H9 (cell line): ENCODE results near the gene BTN2A1. TPM values are rescaled to one million over a fixed set of nuclear protein-coding genes. Genes with fewer than 3 reads are reported as not detected.

Experiments used
- DNase-seq: peaks from one replicate; pipeline ENCODE4 v3.0.0-alpha.2; 2017
- H2AFZ ChIP-seq: one replicate; pipeline ENCODE4 v1.6.1; 2013; ENCODE audit warnings: mild to moderate bottlenecking, low read length, control low read depth, moderate library complexity
- H2AK5ac ChIP-seq: 2 replicates; pipeline ENCODE4 v1.6.1; 2013; ENCODE audit warnings: low read length, control low read depth, mixed read lengths; ENCODE audit not compliant: insufficient read length
- H2BK120ac ChIP-seq: one replicate; pipeline ENCODE4 v1.6.1; 2013; ENCODE audit warnings: low read depth, mild to moderate bottlenecking, low read length, control low read depth, inconsistent platforms; ENCODE audit not compliant: poor library complexity, severe bottlenecking
- H2BK12ac ChIP-seq: 2 replicates; pipeline ENCODE4 v1.6.1; 2013; ENCODE audit warnings: low read length, control low read depth, mixed read lengths, low read depth; ENCODE audit not compliant: insufficient read length
- H2BK15ac ChIP-seq: 2 replicates; pipeline ENCODE4 v1.6.1; 2013; ENCODE audit warnings: low read depth, low read length, control low read depth
- H2BK20ac ChIP-seq: one replicate; pipeline ENCODE4 v1.6.1; 2013; ENCODE audit warnings: low read depth, mild to moderate bottlenecking, low read length, control low read depth, inconsistent platforms; ENCODE audit not compliant: poor library complexity, severe bottlenecking
- H2BK5ac ChIP-seq: 2 replicates; pipeline ENCODE4 v1.6.1; 2013; ENCODE audit warnings: low read length, control low read depth, mixed read lengths; ENCODE audit not compliant: insufficient read length
- H3K14ac ChIP-seq: 2 replicates; pipeline ENCODE4 v1.6.1; 2013; ENCODE audit warnings: low read length, control low read depth; ENCODE audit not compliant: insufficient read depth
- H3K18ac ChIP-seq: 2 replicates; pipeline ENCODE4 v1.6.1; 2013; ENCODE audit warnings: low read depth, mild to moderate bottlenecking, mixed read lengths, low read length, control low read depth; ENCODE audit not compliant: insufficient read length
- H3K23ac ChIP-seq: 2 replicates; pipeline ENCODE4 v1.6.1; 2013; ENCODE audit warnings: low read length, control low read depth, mixed read lengths, low read depth; ENCODE audit not compliant: insufficient read length
- H3K23me2 ChIP-seq: 2 replicates; pipeline ENCODE4 v1.6.1; 2013; ENCODE audit warnings: low read depth, mild to moderate bottlenecking, mixed read lengths, low read length, control low read depth; ENCODE audit not compliant: insufficient read length, poor library complexity, severe bottlenecking
- H3K27ac ChIP-seq: 2 replicates; pipeline ENCODE4 v1.5.1; 2013; ENCODE audit warnings: low read length, control low read depth, mixed read lengths, low read depth; ENCODE audit not compliant: insufficient read length
- H3K27me3 ChIP-seq: 2 replicates; pipeline ENCODE4 v1.6.1; 2013; ENCODE audit warnings: low read length, control low read depth, inconsistent platforms; ENCODE audit not compliant: insufficient read depth
- H3K4ac ChIP-seq: 2 replicates; pipeline ENCODE4 v1.6.1; 2013; ENCODE audit warnings: low read depth, mild to moderate bottlenecking, control low read depth, inconsistent platforms, low read length, moderate library complexity
- H3K4me1 ChIP-seq: 2 replicates; pipeline ENCODE4 v1.6.1; 2013; ENCODE audit warnings: low read length, control low read depth, inconsistent platforms; ENCODE audit not compliant: insufficient read depth
- H3K4me2 ChIP-seq: 2 replicates; pipeline ENCODE4 v1.6.1; 2013; ENCODE audit warnings: low read length, control low read depth, mixed read lengths; ENCODE audit not compliant: insufficient read length, insufficient read depth
- H3K56ac ChIP-seq: 2 replicates; pipeline ENCODE4 v1.6.1; 2013; ENCODE audit warnings: low read depth, mild to moderate bottlenecking, mixed read lengths, low read length, control low read depth; ENCODE audit not compliant: insufficient read length
- H3K79me1 ChIP-seq: 2 replicates; pipeline ENCODE4 v1.6.1; 2013; ENCODE audit warnings: low read depth, mild to moderate bottlenecking, moderate library complexity, low read length, control low read depth, inconsistent platforms; ENCODE audit not compliant: insufficient read depth, poor library complexity, severe bottlenecking
- H3K79me2 ChIP-seq: 2 replicates; pipeline ENCODE4 v1.6.1; 2013; ENCODE audit warnings: low read length, control low read depth, inconsistent platforms; ENCODE audit not compliant: insufficient read depth
- H3K9ac ChIP-seq: 2 replicates; pipeline ENCODE4 v1.6.1; 2013; ENCODE audit warnings: low read length, control low read depth, mixed read lengths; ENCODE audit not compliant: insufficient read length; ENCODE audit errors: extremely low read depth
- H3K9me3 ChIP-seq: one replicate; pipeline ENCODE4 v1.6.1; 2013; ENCODE audit warnings: low read depth, low read length, inconsistent platforms; ENCODE audit not compliant: control insufficient read depth
- H3T11ph ChIP-seq: one replicate; pipeline ENCODE4 v1.6.1; 2013; ENCODE audit warnings: mild to moderate bottlenecking, low read length, control low read depth, inconsistent platforms
- H4K20me1 ChIP-seq: one replicate; pipeline ENCODE4 v1.6.1; 2013; ENCODE audit not compliant: control insufficient read depth, insufficient read length, insufficient read depth
- H4K5ac ChIP-seq: 2 replicates; pipeline ENCODE4 v1.6.1; 2013; ENCODE audit warnings: low read depth, mild to moderate bottlenecking, mixed read lengths, low read length, control low read depth; ENCODE audit not compliant: insufficient read length
- H4K8ac ChIP-seq: replicated peaks from 2 replicates; pipeline ENCODE4 v1.6.1; 2013; ENCODE audit warnings: low read length, control low read depth, mixed read lengths, low read depth; ENCODE audit not compliant: insufficient read length
- H4K91ac ChIP-seq: 2 replicates; pipeline ENCODE4 v1.6.1; 2013; ENCODE audit warnings: low read depth, mild to moderate bottlenecking, moderate library complexity, mixed read lengths, low read length, control low read depth; ENCODE audit not compliant: insufficient read length
- H3K27ac Mint-ChIP-seq, 3 experiments: 2 replicates in 2 of 3; 3 replicates in 1 of 3; pipeline ENCODE4 v1.8.0; 2020 to 2021; ENCODE audit warnings: mixed read lengths in 3 of 3, mild to moderate bottlenecking in 1 of 3, moderate library complexity in 1 of 3
- H3K27me3 Mint-ChIP-seq: 2 replicates; pipeline ENCODE4 v1.8.0; 2021; ENCODE audit warnings: low read depth, mild to moderate bottlenecking, moderate library complexity, mixed read lengths
- H3K36me3 Mint-ChIP-seq, 3 experiments: 2 replicates in 2 of 3; 3 replicates in 1 of 3; pipeline ENCODE4 v1.8.0; 2020 to 2021; ENCODE audit warnings: low read depth in 3 of 3, mixed read lengths in 3 of 3; ENCODE audit not compliant: insufficient read depth in 1 of 3
- H3K4me1 Mint-ChIP-seq, 2 experiments: 2 replicates each; pipeline ENCODE4 v1.8.0; 2020; ENCODE audit warnings: mixed read lengths in 2 of 2
- H3K4me3 Mint-ChIP-seq, 2 experiments: 2 replicates in 1 of 2; 3 replicates in 1 of 2; pipeline ENCODE4 v1.8.0; 2020 to 2021; ENCODE audit warnings: mild to moderate bottlenecking in 2 of 2, mixed read lengths in 2 of 2, moderate library complexity in 1 of 2
- H3K9me3 Mint-ChIP-seq, 2 experiments: 2 replicates in 1 of 2; 3 replicates in 1 of 2; pipeline ENCODE4 v1.8.0; 2020; ENCODE audit warnings: mild to moderate bottlenecking in 2 of 2, mixed read lengths in 2 of 2, moderate library complexity in 1 of 2
- WGBS: extraction: QIAGEN DNeasy Blood & Tissue Kit; methylation state at CpG from one replicate; pipeline ENCODE4 v1.1.7; 2013; ENCODE audit warnings: missing lambda C conversion rate, low lambda C conversion rate, mixed read lengths; ENCODE audit not compliant: insufficient read length; ENCODE audit errors: extremely low coverage; 5-methylcytosine and 5-hydroxymethylcytosine counted together
- total RNA-seq: library from RNA; stranded (reverse); gene quantifications from 2 replicates; pipeline ENCODE4 v1.2.1, GENCODE V29; 2021
- TF ChIP-seq, protein P1 (sequence below): fragments of 200-600 bp; sonication (generic); conservative IDR thresholded peaks from 3 replicates; pipeline ENCODE4 v1.8.0; 2021; ENCODE audit warnings: antibody characterized with exemption, mild to moderate bottlenecking

Gene BTN2A1
- total RNA-seq, 1 experiment from 2014 or later, result 18.4 TPM

DNA sequence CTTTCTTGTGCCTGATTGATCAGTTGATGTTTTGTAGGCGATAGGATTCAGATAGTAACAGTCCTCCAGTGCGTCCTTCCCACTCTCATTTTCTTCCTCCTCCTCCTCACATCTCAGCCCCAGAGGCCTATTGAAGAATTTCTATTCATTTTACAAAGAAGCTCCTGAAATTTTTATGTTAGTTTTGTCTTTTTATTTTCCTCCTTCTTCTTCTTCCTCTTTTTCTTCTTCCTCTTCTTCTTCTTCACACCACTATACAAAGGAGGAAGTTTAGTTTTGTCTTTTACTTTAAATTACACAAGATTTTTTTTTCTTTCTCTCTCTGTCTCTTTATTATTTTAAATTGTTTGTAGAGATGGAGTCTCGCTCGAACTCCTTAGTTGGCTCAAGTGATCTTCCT, 19.1 kb downstream of the BTN2A1 start:
- H3K27ac Mint-ChIP-seq, result no peak overlapping the region
- no peak overlapping the region for H3K27ac ChIP-seq
- H3K4me3 Mint-ChIP-seq, result no peak overlapping the region; a peak in 2 of 5 replicates

More for the DNA sequence above, 19.1 kb downstream of the BTN2A1 start:
- Histone ChIP-seq H3K56ac (no peak overlapping the region), H3K9me3 (peaks cover 7% of the 10 kb centered on the region), H2AFZ (no peak overlapping the region), H4K20me1 (no peaks in the 10 kb centered on the region), H3K4me2 (no peak overlapping the region), H2BK120ac (no peak overlapping the region), H2BK12ac (no peak overlapping the region), H3T11ph (no peak overlapping the region), H3K23me2 (no peaks in the 10 kb centered on the region), H2BK15ac (no peak overlapping the region), H3K23ac (no peak overlapping the region), H4K5ac (no peak overlapping the region), H3K27me3 (no peaks in the 10 kb centered on the region), H3K4me1 (peaks cover 4% of the 10 kb centered on the region; the same call in 1 of the 2 replicates), H3K9ac (no peak overlapping the region), H4K8ac (no peak overlapping the region), H2AK5ac (no peak overlapping the region), H3K18ac (no peak overlapping the region), H2BK5ac (no peak overlapping the region), H4K91ac (no peak overlapping the region), H3K79me2 (no peaks in the 10 kb centered on the region), H2BK20ac (no peak overlapping the region), H3K79me1 (no peaks in the 10 kb centered on the region), H3K4ac (no peak overlapping the region), H3K14ac (no peak overlapping the region)
- Mint-ChIP-seq H3K4me1 (peaks cover 30 to 32% of the 10 kb centered on the region in 2 experiments), H3K36me3 (peaks cover 0 to 13% (median 9%) of the 10 kb centered on the region in 3 experiments; a peak in 5 of 7 replicates), H3K27me3 (no peaks in the 10 kb centered on the region; the same call in 1 of the 2 replicates), H3K9me3 (peaks cover 8 to 15% of the 10 kb centered on the region in 2 experiments; a peak in 4 of 5 replicates)
- TF ChIP-seq, protein P1, sequence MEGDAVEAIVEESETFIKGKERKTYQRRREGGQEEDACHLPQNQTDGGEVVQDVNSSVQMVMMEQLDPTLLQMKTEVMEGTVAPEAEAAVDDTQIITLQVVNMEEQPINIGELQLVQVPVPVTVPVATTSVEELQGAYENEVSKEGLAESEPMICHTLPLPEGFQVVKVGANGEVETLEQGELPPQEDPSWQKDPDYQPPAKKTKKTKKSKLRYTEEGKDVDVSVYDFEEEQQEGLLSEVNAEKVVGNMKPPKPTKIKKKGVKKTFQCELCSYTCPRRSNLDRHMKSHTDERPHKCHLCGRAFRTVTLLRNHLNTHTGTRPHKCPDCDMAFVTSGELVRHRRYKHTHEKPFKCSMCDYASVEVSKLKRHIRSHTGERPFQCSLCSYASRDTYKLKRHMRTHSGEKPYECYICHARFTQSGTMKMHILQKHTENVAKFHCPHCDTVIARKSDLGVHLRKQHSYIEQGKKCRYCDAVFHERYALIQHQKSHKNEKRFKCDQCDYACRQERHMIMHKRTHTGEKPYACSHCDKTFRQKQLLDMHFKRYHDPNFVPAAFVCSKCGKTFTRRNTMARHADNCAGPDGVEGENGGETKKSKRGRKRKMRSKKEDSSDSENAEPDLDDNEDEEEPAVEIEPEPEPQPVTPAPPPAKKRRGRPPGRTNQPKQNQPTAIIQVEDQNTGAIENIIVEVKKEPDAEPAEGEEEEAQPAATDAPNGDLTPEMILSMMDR, result no peak
- DNase-seq, result no peak
- WGBS, result no CpG with 5 or more reads among the region's 4 CpGs
